GM12801 (cell line): ENCODE measurements around the gene MUC5AC.

Experiments used
- CTCF ChIP-seq: IDR thresholded peaks from one replicate; pipeline ENCODE4 v1.5.1; 2011; ENCODE audit warnings: control low read depth; ENCODE audit not compliant: insufficient read length; ENCODE audit errors: extremely low read depth

MUC5AC gene

GRCh38 chr11:1229471-1230120, 71.8 kb downstream of the MUC5AC start:
- no peak for TF ChIP-seq CTCF

- no peak for TF ChIP-seq CTCF
Measured at GRCh38 chr11:1230121-1230455, 72.3 kb downstream of the MUC5AC start.

GRCh38 chr11:1230456-1231395, 73.0 kb downstream of the MUC5AC start:
- TF ChIP-seq CTCF, result no peak

DNA sequence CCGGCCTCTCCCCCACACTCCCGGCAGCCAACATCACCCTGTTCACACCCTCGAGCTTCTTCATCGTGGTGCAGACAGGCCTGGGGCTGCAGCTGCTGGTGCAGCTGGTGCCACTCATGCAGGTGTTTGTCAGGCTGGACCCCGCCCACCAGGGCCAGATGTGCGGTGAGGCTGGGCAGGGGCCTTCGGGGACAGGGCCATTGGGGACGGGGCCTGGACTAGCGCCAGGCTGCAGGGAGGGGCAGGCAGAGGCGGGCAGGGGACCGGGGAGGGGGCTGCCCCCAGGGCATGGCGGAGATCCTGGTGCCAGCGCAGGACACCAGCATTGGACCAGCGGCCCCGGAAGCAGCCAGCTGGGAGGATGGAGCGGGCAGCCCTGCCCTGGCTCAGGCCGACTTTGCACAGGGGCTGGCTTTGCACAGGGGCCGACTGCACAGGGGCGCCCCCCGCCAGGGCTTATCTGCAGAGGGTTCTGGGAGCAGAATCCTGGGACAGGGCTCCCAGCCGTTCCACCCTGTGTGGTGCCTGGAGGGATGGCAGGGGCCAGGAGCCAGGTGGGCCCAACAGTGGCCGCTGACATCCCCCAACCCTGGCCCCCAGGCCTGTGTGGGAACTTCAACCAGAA, 73.8 kb downstream of the MUC5AC start:
- TF ChIP-seq CTCF, result no peak

DNA sequence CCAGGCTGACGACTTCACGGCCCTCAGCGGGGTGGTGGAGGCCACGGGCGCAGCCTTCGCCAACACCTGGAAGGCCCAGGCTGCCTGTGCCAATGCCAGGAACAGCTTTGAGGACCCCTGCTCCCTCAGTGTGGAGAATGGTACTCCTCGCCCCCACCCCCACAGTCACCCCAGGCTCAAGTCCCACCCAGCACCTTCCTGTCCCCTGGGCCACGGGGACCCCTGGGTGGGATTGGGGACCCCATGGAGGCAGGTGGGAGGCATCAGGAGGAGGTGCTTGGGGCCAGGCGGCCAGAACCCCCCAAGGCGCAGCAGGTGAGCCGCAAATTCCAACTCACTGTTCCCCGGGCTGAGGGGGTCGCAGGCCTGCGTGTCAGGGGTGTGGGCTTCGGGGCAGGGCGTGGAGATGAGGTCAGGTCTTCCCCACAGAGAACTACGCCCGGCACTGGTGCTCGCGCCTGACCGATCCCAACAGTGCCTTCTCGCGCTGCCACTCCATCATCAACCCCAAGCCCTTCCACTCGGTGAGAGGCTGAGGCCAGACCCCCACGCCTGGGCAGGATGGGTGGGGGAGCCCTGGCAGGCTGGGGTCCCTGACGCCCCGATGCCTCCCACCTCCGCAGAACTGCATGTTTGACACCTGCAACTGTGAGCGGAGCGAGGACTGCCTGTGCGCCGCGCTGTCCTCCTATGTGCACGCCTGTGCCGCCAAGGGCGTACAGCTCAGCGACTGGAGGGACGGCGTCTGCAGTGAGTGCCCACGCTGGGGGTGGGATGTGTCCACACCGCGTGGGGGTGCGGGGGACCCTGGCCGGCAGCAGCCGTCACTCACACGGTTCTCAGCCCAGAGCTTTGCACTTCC, 74.5 kb downstream of the MUC5AC start:
- no peak for TF ChIP-seq CTCF

DNA sequence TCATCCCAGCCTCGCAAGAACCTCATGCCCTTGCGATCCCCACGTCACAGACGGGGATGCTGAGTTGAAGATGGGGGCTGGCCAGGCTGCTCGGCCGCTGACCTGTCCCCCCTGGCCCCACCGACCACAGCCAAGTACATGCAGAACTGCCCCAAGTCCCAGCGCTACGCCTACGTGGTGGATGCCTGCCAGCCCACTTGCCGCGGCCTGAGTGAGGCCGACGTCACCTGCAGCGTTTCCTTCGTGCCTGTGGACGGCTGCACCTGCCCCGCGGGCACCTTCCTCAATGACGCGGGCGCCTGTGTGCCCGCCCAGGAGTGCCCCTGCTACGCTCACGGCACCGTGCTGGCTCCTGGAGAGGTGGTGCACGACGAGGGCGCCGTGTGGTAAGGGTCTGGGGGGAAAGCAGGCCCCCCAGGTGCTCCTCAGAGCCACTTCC, 75.1 kb downstream of the MUC5AC start:
- TF ChIP-seq CTCF, result no peak
